HCT116 (cell line): ENCODE results near the gene MAP1S. TPM values are rescaled to one million over a fixed set of nuclear protein-coding genes. Genes with fewer than 3 reads are reported as not detected.

Experiments used
- ATAC-seq: fragments of 200-7000 bp; cut with Tn5 transposase; 2 replicates; pipeline ENCODE4 v1.9.1; 2020; ENCODE audit warnings: mild to moderate bottlenecking, moderate library complexity
- BruUV-seq: library from RNA; stranded (reverse); fragments of 400-500 nt; replicated peaks from 2 replicates; lab custom pipeline; 2021; lab: Mats Ljungman, UMichigan
- CTCF ChIA-PET: fragments of 300-600 bp; sonication (Branson Sonifier 250); formaldehyde crosslinking; loops from one replicate; lab custom pipeline; 2021; ENCODE audit warnings: antibody characterized with exemption; lab: Charles Lee
- POLR2A ChIA-PET: fragments of 300-600, 350-600 bp; sonication (Branson Sonifier 250); formaldehyde crosslinking; loops from one replicate; lab custom pipeline; 2021; ENCODE audit warnings: antibody characterized with exemption; lab: Charles Lee
- RAD21 ChIA-PET, 2 experiments: fragments of 300-600 bp; sonication (Branson Sonifier 250); formaldehyde crosslinking; loops; one replicate each; lab custom pipeline; 2023; ENCODE audit warnings: low total read pairs in 2 of 2; ENCODE audit not compliant: uncharacterized antibody in 2 of 2, unreplicated experiment in 2 of 2, low non-redundant PET in 1 of 2; lab: Charles Lee
- DNase-seq: peaks from one replicate; pipeline ENCODE4 v3.0.0-alpha.2; 2010; ENCODE audit warnings: low read depth, low spot score
- H2AFZ ChIP-seq: fragments of 200-600 bp; shearing (Covaris generic), sonication (generic); 2 replicates; pipeline ENCODE4 v1.6.1; 2017; ENCODE audit warnings: low read depth, mixed run types, mixed read lengths, antibody characterized with exemption, low read length; ENCODE audit not compliant: poor library complexity, severe bottlenecking
- H3K27ac ChIP-seq: 2 replicates; pipeline ENCODE4 v1.5.1; 2012; ENCODE audit warnings: low read depth, low read length
- H3K27me3 ChIP-seq: fragments of 200-600 bp; sonication (generic); 2 replicates; pipeline ENCODE4 v1.6.1; 2016; ENCODE audit warnings: mixed run types, low read length, mixed read lengths; ENCODE audit not compliant: insufficient read depth
- H3K36me3 ChIP-seq, 2 experiments: fragments of 200-500 bp in 1 of 2; fragments of 200-600 bp in 1 of 2; sonication (Bioruptor generic) in 1 of 2; sonication (generic) in 1 of 2; 2 replicates each; pipeline versions ENCODE4 v1.5.1 to v1.6.1; 2014 to 2016; ENCODE audit warnings: low read length in 2 of 2, inconsistent platforms in 1 of 2, mixed read lengths in 1 of 2, mixed run types in 1 of 2; ENCODE audit not compliant: insufficient read depth in 2 of 2, control insufficient read depth in 1 of 2
- H3K4me1 ChIP-seq, 2 experiments: fragments of 200-600 bp in 1 of 2; sonication (generic) in 1 of 2; 2 replicates each; pipeline versions ENCODE4 v1.5.1 to v1.6.1; 2012 to 2017; ENCODE audit warnings: low read length in 2 of 2, inconsistent platforms in 1 of 2, mild to moderate bottlenecking in 1 of 2, mixed read lengths in 1 of 2, mixed run types in 1 of 2, moderate library complexity in 1 of 2; ENCODE audit not compliant: insufficient read depth in 2 of 2, control insufficient read depth in 1 of 2
- H3K4me2 ChIP-seq: fragments of 200-600 bp; sonication (generic); 2 replicates; pipeline ENCODE4 v1.6.1; 2017; ENCODE audit warnings: mixed run types, low read length, mixed read lengths
- H3K4me3 ChIP-seq, 2 experiments: fragments of 200-600 bp in 1 of 2; sonication (generic) in 1 of 2; replicated peaks in 1 of 2; 2 replicates each; pipeline ENCODE4 v1.5.1; 2011 to 2016; ENCODE audit warnings: low read length in 2 of 2, control low read depth in 1 of 2, low read depth in 1 of 2, mild to moderate bottlenecking in 1 of 2, mixed read lengths in 1 of 2, mixed run types in 1 of 2
- H3K79me2 ChIP-seq: fragments of 200-600 bp; sonication (generic); 2 replicates; pipeline ENCODE4 v1.6.1; 2017; ENCODE audit warnings: mild to moderate bottlenecking, mixed run types, low read length, moderate library complexity, mixed read lengths; ENCODE audit not compliant: insufficient read depth
- H3K9ac ChIP-seq: fragments of 200-600 bp; sonication (generic); 2 replicates; pipeline ENCODE4 v1.6.1; 2016; ENCODE audit warnings: low read length, mixed read lengths
- H3K9me2 ChIP-seq: fragments of 200-600 bp; sonication (generic), shearing (Covaris generic); 2 replicates; pipeline ENCODE4 v1.6.1; 2017; ENCODE audit warnings: mixed run types, mild to moderate bottlenecking, moderate library complexity; ENCODE audit not compliant: insufficient read depth
- H3K9me3 ChIP-seq, 2 experiments: fragments of 200-500 bp in 1 of 2; fragments of 200-600 bp in 1 of 2; sonication (Bioruptor generic) in 1 of 2; sonication (generic) in 1 of 2; 2 replicates each; pipeline ENCODE4 v1.6.1; 2014 to 2017; ENCODE audit warnings: low read length in 2 of 2, mixed read lengths in 2 of 2, inconsistent platforms in 1 of 2, low read depth in 1 of 2, mild to moderate bottlenecking in 1 of 2, mixed run types in 1 of 2, moderate library complexity in 1 of 2; ENCODE audit not compliant: control insufficient read depth in 1 of 2, insufficient read depth in 1 of 2
- H4K20me1 ChIP-seq: fragments of 200-600 bp; sonication (generic), shearing (Covaris generic); 2 replicates; pipeline ENCODE4 v1.6.1; 2017; ENCODE audit warnings: mixed run types, mild to moderate bottlenecking, moderate library complexity; ENCODE audit not compliant: insufficient read depth
- ATF3 ChIP-seq: IDR thresholded peaks from 2 replicates; pipeline ENCODE4 v1.6.1; 2012
- CBX3 ChIP-seq: IDR thresholded peaks from 2 replicates; pipeline ENCODE4 v1.6.1; 2012; ENCODE audit warnings: low read depth
- EGR1 ChIP-seq: IDR thresholded peaks from 2 replicates; pipeline ENCODE4 v1.6.1; 2012; ENCODE audit warnings: low read depth
- ELF1 ChIP-seq: IDR thresholded peaks from 2 replicates; pipeline ENCODE4 v1.6.1; 2012; ENCODE audit warnings: low read depth, borderline replicate concordance
- EZH2 ChIP-seq: fragments of 200-600 bp; sonication (generic); IDR thresholded peaks from 2 replicates; pipeline ENCODE4 v1.6.1; 2017; ENCODE audit warnings: antibody characterized with exemption, mixed run types
- EZH2phosphoT487 ChIP-seq: fragments of 200-600 bp; IDR thresholded peaks from 2 replicates; pipeline ENCODE4 v1.6.1; 2018; ENCODE audit warnings: antibody characterized with exemption, borderline replicate concordance
- FOSL1 ChIP-seq: IDR thresholded peaks from 2 replicates; pipeline ENCODE4 v1.6.1; 2012; ENCODE audit warnings: low read depth
- JUND ChIP-seq: IDR thresholded peaks from 2 replicates; pipeline ENCODE4 v1.6.1; 2012
- POLR2A ChIP-seq: IDR thresholded peaks from 2 replicates; pipeline ENCODE4 v1.7.0; 2011; ENCODE audit warnings: borderline replicate concordance; ENCODE audit not compliant: insufficient read depth, insufficient read length; ENCODE audit errors: extremely low read depth
- POLR2AphosphoS5 ChIP-seq: IDR thresholded peaks from 2 replicates; pipeline ENCODE4 v1.6.1; 2011; ENCODE audit warnings: mild to moderate bottlenecking, low read depth, low read length, moderate library complexity
- SP1 ChIP-seq: IDR thresholded peaks from 2 replicates; pipeline ENCODE4 v1.6.1; 2012; ENCODE audit warnings: low read depth
- SRF ChIP-seq: IDR thresholded peaks from 2 replicates; pipeline ENCODE4 v1.6.1; 2012; ENCODE audit warnings: low read depth
- TCF7L2 ChIP-seq: IDR thresholded peaks from 2 replicates; pipeline ENCODE4 v1.7.0; 2011; ENCODE audit warnings: borderline replicate concordance, inconsistent platforms; ENCODE audit not compliant: insufficient read depth, insufficient read length; ENCODE audit errors: extremely low read depth
- YY1 ChIP-seq: IDR thresholded peaks from 2 replicates; pipeline ENCODE4 v1.6.1; 2011; ENCODE audit warnings: low read length, low read depth, moderate library complexity, mild to moderate bottlenecking; ENCODE audit not compliant: insufficient replicate concordance; ENCODE audit errors: extremely low read depth
- ZFX ChIP-seq: fragments of 450-650 bp; IDR thresholded peaks from 2 replicates; pipeline ENCODE4 v1.6.1; 2017
- ZNF274 ChIP-seq: fragments of 200-500 bp; sonication (Bioruptor generic); IDR thresholded peaks from 2 replicates; pipeline ENCODE4 v1.6.1; 2014; ENCODE audit warnings: mild to moderate bottlenecking, low read depth, low read length, inconsistent platforms
- intact Hi-C: fragments of 100-400 bp; cut with micrococcal nuclease; formaldehyde crosslinking; loops from 2 replicates; pipeline ENCODE4 v1.10.0; 2022
- total RNA-seq: library from RNA; stranded (reverse); gene quantifications from one replicate; pipeline ENCODE4 v1.2.1, GENCODE V29; 2021; ENCODE audit not compliant: unreplicated experiment
- TF ChIP-seq, protein P1 (sequence below): IDR thresholded peaks from 2 replicates; pipeline ENCODE4 v1.6.1; 2011; ENCODE audit warnings: mild to moderate bottlenecking, low read length, moderate library complexity; ENCODE audit not compliant: insufficient replicate concordance; ENCODE audit errors: extremely low read depth
- TF ChIP-seq, protein P2 (sequence below): IDR thresholded peaks from 2 replicates; pipeline ENCODE4 v1.6.1; 2012

Gene MAP1S
- total RNA-seq, 1 experiment from 2014 or later: 80.8 TPM

DNA sequence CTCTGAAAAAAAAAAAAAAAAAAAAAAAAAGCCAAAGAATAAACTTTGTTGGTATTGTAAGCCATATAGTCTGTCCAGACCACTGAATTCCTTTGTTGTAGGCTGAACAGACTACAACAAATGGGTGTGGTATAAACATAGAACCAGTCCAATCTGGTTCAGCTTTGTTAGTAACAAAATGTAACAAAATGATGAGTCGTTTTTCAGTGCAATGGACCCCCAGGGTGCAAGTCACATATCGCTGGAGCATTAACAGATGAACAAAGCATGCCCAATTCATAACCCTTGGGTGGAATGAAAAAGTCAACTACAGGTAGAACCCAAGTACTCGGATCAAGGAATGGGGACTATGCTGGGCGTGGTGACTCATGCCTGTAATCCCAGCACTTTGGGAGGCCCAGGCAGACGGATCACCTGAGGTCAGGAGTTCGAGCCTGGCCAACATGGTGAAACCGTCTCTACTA is 18.4 kb downstream of the MAP1S start:
- Histone ChIP-seq H3K9me3 (no peaks in the 10 kb centered on the region), H3K79me2 (peaks cover 8% of the 10 kb centered on the region; the same call in 1 of the 2 replicates), H3K9ac (peak overlapping the region; percentile 36), H3K4me1 (peaks cover 21 to 32% of the 10 kb centered on the region in 2 experiments), H3K27me3 (no peaks in the 10 kb centered on the region), H3K9me2 (no peaks in the 10 kb centered on the region), H4K20me1 (no peaks in the 10 kb centered on the region), H2AFZ (no peak overlapping the region), H3K36me3 (peaks cover 7 to 19% of the 10 kb centered on the region in 2 experiments; a peak in 3 of 4 replicates), H3K4me3 (peak overlapping the region in 1 of 2 experiments; percentile 27; a peak in 2 of 4 replicates), H3K27ac (peak overlapping the region; percentile 62), H3K4me2 (peak overlapping the region; percentile 64)
- no TSS peak for BruUV-seq
- DNase-seq (no peak), ATAC-seq (peak; percentile 75)
- ChIA-PET CTCF (interaction anchor here (1.3 to 1.4 kb wide), 2 partner anchors 29 to 54 kb away, joined by 3 read pairs; no protein-coding TSS in a partner anchor), RAD21 (no interaction called here), POLR2A (no interaction called here)
- intact Hi-C loops: no loop called here
- TF ChIP-seq JUND: peak; percentile 36; the same call in 1 of the 2 replicates
- no peak for TF ChIP-seq POLR2A
- peak; percentile 50; the same call in 1 of the 2 replicates for TF ChIP-seq FOSL1

- H3K27me3 ChIP-seq: no peaks in the 10 kb centered on the region
- H3K4me3 ChIP-seq: no peak overlapping the region
- H3K4me2 ChIP-seq: 0 out of 2 replicates have a peak overlapping the region, but pooled peaks have one; percentile 12
- BruUV-seq: no TSS peak
- intact Hi-C loops: no loop called here
- H3K9me3 ChIP-seq: no peaks in the 10 kb centered on the region
- no peaks in the 10 kb centered on the region for H3K9me2 ChIP-seq
- H3K9ac ChIP-seq: no peak overlapping the region
- no peak for ATAC-seq
- H3K36me3 ChIP-seq: peaks cover 0 to 8% of the 10 kb centered on the region in 2 experiments; a peak in 1 of 4 replicates
- no peak for DNase-seq
- peaks cover 21 to 35% of the 10 kb centered on the region in 2 experiments for H3K4me1 ChIP-seq
- 0 out of 2 replicates have a peak overlapping the region, but pooled peaks have one; percentile 17 for H3K27ac ChIP-seq
- POLR2A ChIA-PET: no interaction called here
- no peaks in the 10 kb centered on the region for H3K79me2 ChIP-seq
- CTCF ChIA-PET: interaction anchor here (1.4 kb wide), 1 partner anchor 27 kb away, joined by 3 read pairs; no protein-coding TSS in a partner anchor
- RAD21 ChIA-PET: no interaction called here
- no peak overlapping the region for H2AFZ ChIP-seq
- TF ChIP-seq TCF7L2: no peak
- TF ChIP-seq ELF1: no peak
- no peak for TF ChIP-seq EZH2phosphoT487
- TF ChIP-seq, protein P1, sequence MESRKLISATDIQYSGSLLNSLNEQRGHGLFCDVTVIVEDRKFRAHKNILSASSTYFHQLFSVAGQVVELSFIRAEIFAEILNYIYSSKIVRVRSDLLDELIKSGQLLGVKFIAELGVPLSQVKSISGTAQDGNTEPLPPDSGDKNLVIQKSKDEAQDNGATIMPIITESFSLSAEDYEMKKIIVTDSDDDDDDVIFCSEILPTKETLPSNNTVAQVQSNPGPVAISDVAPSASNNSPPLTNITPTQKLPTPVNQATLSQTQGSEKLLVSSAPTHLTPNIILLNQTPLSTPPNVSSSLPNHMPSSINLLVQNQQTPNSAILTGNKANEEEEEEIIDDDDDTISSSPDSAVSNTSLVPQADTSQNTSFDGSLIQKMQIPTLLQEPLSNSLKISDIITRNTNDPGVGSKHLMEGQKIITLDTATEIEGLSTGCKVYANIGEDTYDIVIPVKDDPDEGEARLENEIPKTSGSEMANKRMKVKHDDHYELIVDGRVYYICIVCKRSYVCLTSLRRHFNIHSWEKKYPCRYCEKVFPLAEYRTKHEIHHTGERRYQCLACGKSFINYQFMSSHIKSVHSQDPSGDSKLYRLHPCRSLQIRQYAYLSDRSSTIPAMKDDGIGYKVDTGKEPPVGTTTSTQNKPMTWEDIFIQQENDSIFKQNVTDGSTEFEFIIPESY: no peak
- no peak for TF ChIP-seq ZNF274
- TF ChIP-seq SP1: no peak
- TF ChIP-seq ZFX: no peak
- TF ChIP-seq EZH2: no peak
- TF ChIP-seq ATF3: no peak
- TF ChIP-seq FOSL1: no peak
- TF ChIP-seq SRF: no peak
- no peak for TF ChIP-seq POLR2AphosphoS5
- no peak for TF ChIP-seq CBX3
- TF ChIP-seq EGR1: no peak
- TF ChIP-seq, protein P2, sequence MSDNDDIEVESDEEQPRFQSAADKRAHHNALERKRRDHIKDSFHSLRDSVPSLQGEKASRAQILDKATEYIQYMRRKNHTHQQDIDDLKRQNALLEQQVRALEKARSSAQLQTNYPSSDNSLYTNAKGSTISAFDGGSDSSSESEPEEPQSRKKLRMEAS: no peak
- no peak for TF ChIP-seq POLR2A
- no peak for TF ChIP-seq YY1
- no peaks in the 10 kb centered on the region for H4K20me1 ChIP-seq
Measured at GRCh38 chr19:17739121-17739875, 20.0 kb downstream of the MAP1S start.
